Thoracic aorta (tissue), 2 donors: ENCODE data around the gene HOXB6. TPM values are rescaled to one million over a fixed set of nuclear protein-coding genes. Genes with fewer than 3 reads are reported as not detected.

Experiments used
- ATAC-seq: fragments of 150-250 bp; one replicate; pipeline ENCODE4 v1.8.0; 2017; ENCODE audit warnings: low read depth; ENCODE audit not compliant: insufficient number of reproducible peaks, low FRiP score
- DNase-seq: peaks from one replicate; pipeline ENCODE4 v3.0.0-alpha.2; 2020; ENCODE audit warnings: low spot score
- H3K27ac ChIP-seq, 2 donors: fragments of 200-600 bp; sonication (generic); 1 replicate in 1 of 2; 2 replicates in 1 of 2; pipeline ENCODE4 v1.5.1; 2016; ENCODE audit warnings: mild to moderate bottlenecking in 2 of 2, moderate library complexity in 2 of 2
- H3K27me3 ChIP-seq: fragments of 200-600 bp; sonication (generic); replicated peaks from 2 replicates; pipeline ENCODE4 v1.6.0; 2016; ENCODE audit warnings: mild to moderate bottlenecking; ENCODE audit not compliant: insufficient read depth
- H3K36me3 ChIP-seq: fragments of 200-600 bp; sonication (generic); one replicate; pipeline ENCODE4 v1.5.1; 2016
- H3K4me1 ChIP-seq, 2 donors: fragments of 200-600 bp; sonication (generic); 1 replicate in 1 of 2; 2 replicates in 1 of 2; pipeline versions ENCODE4 v1.5.1 to v1.6.0; 2016; ENCODE audit warnings: low read depth in 2 of 2, mild to moderate bottlenecking in 1 of 2; ENCODE audit not compliant: control insufficient read depth in 1 of 2
- H3K4me3 ChIP-seq: fragments of 200-600 bp; sonication (generic); 2 replicates; pipeline ENCODE4 v1.5.1; 2016; ENCODE audit warnings: mild to moderate bottlenecking
- H3K9me3 ChIP-seq: fragments of 200-600 bp; sonication (generic); 2 replicates; pipeline ENCODE4 v1.5.1; 2016
- total RNA-seq, 2 donors: library from RNA; depleted of rRNA; stranded (reverse); fragments of >200 nt; gene quantifications; one replicate each; pipeline versions ENCODE4 v1.1.0 to v1.2.3, GENCODE V29; 2016
- TF ChIP-seq, protein P1 (sequence below): fragments of 200-600 bp; sonication (generic); IDR thresholded peaks from one replicate; pipeline ENCODE4 v1.5.1; 2019; ENCODE audit warnings: antibody characterized with exemption

HOXB6 gene
- total RNA-seq, 2 donors from 2014 or later, result 4.2 to 9.9 TPM

DNA sequence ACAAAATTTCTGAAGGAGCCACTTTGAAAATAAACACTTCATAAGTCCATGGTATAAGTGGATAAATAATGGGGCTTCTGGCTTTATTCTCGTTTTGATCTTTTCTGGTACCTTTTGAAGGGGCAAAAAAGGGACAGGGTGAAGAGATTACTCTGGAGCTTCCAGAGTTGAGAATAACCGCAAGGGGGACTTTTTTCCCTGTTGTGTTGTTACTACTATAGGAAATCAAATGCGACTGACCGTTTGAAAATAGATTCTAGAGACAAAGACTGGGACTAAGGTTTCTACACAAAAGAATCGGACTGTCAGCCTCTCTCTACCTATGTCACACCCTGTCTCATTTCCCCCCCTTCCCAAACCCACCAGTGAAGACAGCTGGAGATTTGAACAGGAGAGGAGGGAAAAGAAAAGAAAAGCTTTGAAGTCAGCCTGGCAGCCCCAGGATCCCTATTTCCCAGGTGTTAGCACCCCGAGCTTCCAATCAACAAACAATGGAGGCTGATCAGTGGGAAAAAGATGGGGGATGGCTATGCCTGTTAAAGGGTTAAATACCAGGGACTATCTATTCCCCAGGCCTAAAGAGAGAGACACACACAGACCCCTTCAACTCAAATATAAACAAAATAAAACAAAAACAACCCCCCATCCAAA is 35.0 kb downstream of the HOXB6 start:
- TF ChIP-seq, protein P1, sequence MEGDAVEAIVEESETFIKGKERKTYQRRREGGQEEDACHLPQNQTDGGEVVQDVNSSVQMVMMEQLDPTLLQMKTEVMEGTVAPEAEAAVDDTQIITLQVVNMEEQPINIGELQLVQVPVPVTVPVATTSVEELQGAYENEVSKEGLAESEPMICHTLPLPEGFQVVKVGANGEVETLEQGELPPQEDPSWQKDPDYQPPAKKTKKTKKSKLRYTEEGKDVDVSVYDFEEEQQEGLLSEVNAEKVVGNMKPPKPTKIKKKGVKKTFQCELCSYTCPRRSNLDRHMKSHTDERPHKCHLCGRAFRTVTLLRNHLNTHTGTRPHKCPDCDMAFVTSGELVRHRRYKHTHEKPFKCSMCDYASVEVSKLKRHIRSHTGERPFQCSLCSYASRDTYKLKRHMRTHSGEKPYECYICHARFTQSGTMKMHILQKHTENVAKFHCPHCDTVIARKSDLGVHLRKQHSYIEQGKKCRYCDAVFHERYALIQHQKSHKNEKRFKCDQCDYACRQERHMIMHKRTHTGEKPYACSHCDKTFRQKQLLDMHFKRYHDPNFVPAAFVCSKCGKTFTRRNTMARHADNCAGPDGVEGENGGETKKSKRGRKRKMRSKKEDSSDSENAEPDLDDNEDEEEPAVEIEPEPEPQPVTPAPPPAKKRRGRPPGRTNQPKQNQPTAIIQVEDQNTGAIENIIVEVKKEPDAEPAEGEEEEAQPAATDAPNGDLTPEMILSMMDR, result no peak
- H3K4me1 ChIP-seq, result peaks cover 37 to 98% of the 10 kb centered on the region in 2 donors
- no peak for ATAC-seq
- H3K27me3 ChIP-seq, result no peaks in the 10 kb centered on the region
- peak overlapping the region; percentile 64 for H3K4me3 ChIP-seq
- no peak for DNase-seq
- peak overlapping the region; percentile 84 to 97 for H3K27ac ChIP-seq
- no peaks in the 10 kb centered on the region for H3K9me3 ChIP-seq
- H3K36me3 ChIP-seq, result no peaks in the 10 kb centered on the region

DNA sequence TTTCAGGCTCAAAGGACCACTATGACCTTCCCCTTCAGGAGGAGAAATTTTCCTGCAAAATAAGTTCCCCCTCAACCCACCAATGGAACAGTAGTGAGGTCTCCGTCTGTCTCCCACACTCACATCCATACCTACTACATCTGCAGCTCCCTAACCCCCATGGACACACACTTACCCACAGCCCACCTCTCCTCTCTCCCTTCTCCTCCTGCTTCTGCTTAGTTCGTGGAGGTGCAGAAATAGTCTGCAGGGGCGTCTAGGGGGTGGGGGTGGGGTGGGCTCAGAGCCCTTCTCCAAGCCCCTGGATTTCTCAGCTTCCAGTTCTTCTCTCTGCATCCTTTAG is 35.6 kb downstream of the HOXB6 start:
- Histone ChIP-seq H3K4me1 (peaks cover 37 to 95% of the 10 kb centered on the region in 2 donors), H3K36me3 (no peaks in the 10 kb centered on the region), H3K9me3 (no peaks in the 10 kb centered on the region), H3K27me3 (no peaks in the 10 kb centered on the region), H3K27ac (peak overlapping the region; percentile 84 to 97), H3K4me3 (peak overlapping the region; percentile 64)
- ATAC-seq, result no peak
- no peak for DNase-seq
- TF ChIP-seq, protein P1, result no peak

DNA sequence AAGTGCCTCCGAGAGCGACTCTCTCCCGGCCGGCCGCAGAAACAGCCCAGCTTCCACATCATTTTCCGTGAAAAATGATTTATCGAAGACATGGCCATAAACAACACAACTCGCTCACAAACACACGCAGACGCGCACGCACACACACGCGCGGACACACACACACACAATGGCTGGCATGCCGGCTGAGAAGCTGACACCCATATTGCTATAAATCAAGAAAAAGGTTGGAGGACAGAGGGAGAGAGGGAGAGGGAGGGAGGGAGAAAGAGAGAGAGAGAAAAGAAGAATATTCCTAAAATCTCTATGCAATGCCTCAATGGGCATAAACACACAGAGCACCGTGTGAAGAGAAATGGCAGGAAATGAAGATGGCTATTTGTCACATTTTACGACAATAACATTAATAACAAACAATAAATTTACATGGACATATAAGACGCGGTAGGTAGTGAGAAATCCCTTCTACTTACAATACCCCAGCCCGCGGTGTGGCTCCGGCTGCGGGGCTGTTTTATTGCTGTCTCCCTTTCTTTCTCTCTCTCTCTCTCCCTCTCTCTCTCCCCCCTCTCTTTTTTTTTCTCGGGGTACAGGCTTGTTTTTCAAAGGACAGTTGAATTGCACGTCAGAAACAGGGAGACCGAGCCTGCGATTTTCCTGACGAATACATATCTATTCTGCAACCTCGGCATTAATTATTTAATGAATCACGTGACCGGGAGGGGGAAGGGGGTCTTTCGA is 36.1 kb downstream of the HOXB6 start:
- DNase-seq, result no peak
- Histone ChIP-seq H3K27me3 (no peaks in the 10 kb centered on the region), H3K4me3 (peak overlapping the region; percentile 64), H3K4me1 (peaks cover 40 to 95% of the 10 kb centered on the region in 2 donors), H3K36me3 (no peaks in the 10 kb centered on the region), H3K9me3 (no peaks in the 10 kb centered on the region), H3K27ac (peak overlapping the region; percentile 18 to 84)
- no peak for ATAC-seq
- TF ChIP-seq, protein P1, result no peak

DNA sequence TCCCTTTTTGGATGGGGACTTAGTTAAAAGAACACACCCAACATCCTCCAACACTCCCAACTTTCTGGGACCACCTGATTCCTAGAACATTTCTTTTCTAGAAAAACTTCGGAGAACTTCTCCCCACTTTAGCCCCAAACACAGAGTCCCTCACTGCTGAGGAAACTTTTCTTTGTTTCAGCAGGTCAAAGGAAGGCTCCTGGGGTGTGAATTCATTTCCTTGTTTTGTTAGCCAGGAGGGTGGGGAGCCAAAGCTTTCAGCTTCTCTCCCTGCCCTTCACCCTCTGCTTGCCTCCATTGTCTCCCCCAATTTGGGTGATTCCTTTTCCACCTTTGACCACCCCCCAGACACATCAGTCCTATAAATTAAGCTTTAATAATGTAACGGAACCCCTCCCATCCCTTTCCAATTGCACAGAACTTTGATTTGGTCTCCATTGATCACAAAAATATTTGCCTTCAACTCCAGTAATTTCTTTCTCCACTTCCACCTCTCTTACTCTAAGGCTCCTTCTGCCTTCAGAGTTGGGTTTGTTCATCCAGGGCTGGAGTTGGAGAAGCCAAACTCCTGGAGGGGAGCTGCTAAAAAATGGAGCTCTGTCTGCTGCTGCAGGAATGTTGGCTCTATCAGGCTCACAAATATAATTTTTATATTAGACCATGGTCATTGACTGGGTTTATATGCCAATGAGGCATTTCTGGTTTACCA is 37.0 kb downstream of the HOXB6 start:
- Histone ChIP-seq H3K4me3 (peak overlapping the region; percentile 64), H3K4me1 (peaks cover 36 to 95% of the 10 kb centered on the region in 2 donors)

More for the DNA sequence above, 37.0 kb downstream of the HOXB6 start:
- Histone ChIP-seq H3K27me3 (no peaks in the 10 kb centered on the region), H3K27ac (peak overlapping the region in 1 of 2 donors; percentile 18), H3K9me3 (no peaks in the 10 kb centered on the region), H3K36me3 (no peaks in the 10 kb centered on the region)
- no peak for ATAC-seq
- TF ChIP-seq, protein P1, result no peak
- no peak for DNase-seq
